Fibroblast of lung (primary cell): Measurements from ENCODE around the gene CCDC3. TPM values are rescaled to one million over a fixed set of nuclear protein-coding genes. Genes with fewer than 3 reads are reported as not detected.

Experiments
- DNase-seq, 2 donors: peaks; one replicate each; pipeline versions ENCODE4 v3.0.0 to v3.0.0-alpha.2; 2010; ENCODE audit warnings: low read depth in 2 of 2
- H2AFZ ChIP-seq: 2 replicates; pipeline ENCODE4 v1.5.1; 2012; ENCODE audit warnings: low read length, control low read depth, inconsistent platforms
- H3K27ac ChIP-seq: 2 replicates; pipeline ENCODE4 v1.5.1; 2011; ENCODE audit warnings: low read length, control low read depth; ENCODE audit not compliant: insufficient read depth
- H3K27me3 ChIP-seq: 2 replicates; pipeline ENCODE4 v1.5.1; 2011; ENCODE audit warnings: mild to moderate bottlenecking, low read length; ENCODE audit not compliant: control insufficient read depth, insufficient read depth
- H3K36me3 ChIP-seq: 2 replicates; pipeline ENCODE4 v1.5.1; 2011; ENCODE audit warnings: low read length; ENCODE audit not compliant: control insufficient read depth, insufficient read depth
- H3K4me1 ChIP-seq: 2 replicates; pipeline ENCODE4 v1.5.1; 2011; ENCODE audit warnings: low read length; ENCODE audit not compliant: control insufficient read depth, insufficient read depth; ENCODE audit errors: extremely low read depth
- H3K4me2 ChIP-seq: 2 replicates; pipeline ENCODE4 v1.5.1; 2011; ENCODE audit warnings: low read length, control low read depth; ENCODE audit not compliant: insufficient read depth; ENCODE audit errors: extremely low read depth
- H3K4me3 ChIP-seq, 4 experiments: fragments of 200-600 bp in 1 of 4; sonication (generic) in 1 of 4; replicated peaks in 1 of 4; 2 replicates each; pipeline ENCODE4 v1.5.1; 2011 to 2016; ENCODE audit warnings: low read length in 4 of 4, low read depth in 3 of 4, mild to moderate bottlenecking in 3 of 4, control low read depth in 2 of 4, inconsistent platforms in 1 of 4, mixed read lengths in 1 of 4; ENCODE audit not compliant: insufficient read depth in 1 of 4; ENCODE audit errors: control extremely low read depth in 1 of 4
- H3K79me2 ChIP-seq: 2 replicates; pipeline ENCODE4 v1.5.1; 2012; ENCODE audit warnings: mild to moderate bottlenecking, low read length, inconsistent platforms; ENCODE audit not compliant: control insufficient read depth, insufficient read depth
- H3K9ac ChIP-seq: 2 replicates; pipeline ENCODE4 v1.5.1; 2011; ENCODE audit warnings: mild to moderate bottlenecking, low read length, control low read depth; ENCODE audit not compliant: insufficient read depth
- H3K9me3 ChIP-seq: 2 replicates; pipeline ENCODE4 v1.5.1; 2012; ENCODE audit warnings: low read depth, low read length; ENCODE audit not compliant: control insufficient read depth, insufficient read depth
- H4K20me1 ChIP-seq: 2 replicates; pipeline ENCODE4 v1.5.1; 2011; ENCODE audit warnings: low read length; ENCODE audit not compliant: control insufficient read depth, insufficient read depth; ENCODE audit errors: extremely low read depth
- CTCF ChIP-seq, 2 donors: IDR thresholded peaks in 1 of 2; conservative IDR thresholded peaks in 1 of 2; 1 replicate in 1 of 2; 2 replicates in 1 of 2; pipeline ENCODE4 v1.5.1; 2011 to 2012; ENCODE audit warnings: low read length in 2 of 2, control low read depth in 1 of 2, inconsistent platforms in 1 of 2, low read depth in 1 of 2, mild to moderate bottlenecking in 1 of 2
- EZH2 ChIP-seq: IDR thresholded peaks from 2 replicates; pipeline ENCODE4 v1.5.1; 2012; ENCODE audit warnings: low read length, control low read depth, mild to moderate bottlenecking; ENCODE audit errors: missing control alignments
- polyA plus RNA-seq, 2 donors: library from polyadenylated mRNA; depleted of rRNA in 1 of 2; stranded (reverse) in 1 of 2; unstranded in 1 of 2; fragments of >200 nt; gene quantifications; 2 replicates each; pipeline ENCODE4 v1.2.1, GENCODE V29; 2011 to 2012; ENCODE audit warnings: missing spikeins in 1 of 2
- total RNA-seq: library from RNA; depleted of rRNA; stranded (reverse); fragments of >200 nt; gene quantifications from 2 replicates; pipeline ENCODE4 v1.2.1, GENCODE V29; 2014

CCDC3 gene
- total and polyA plus RNA-seq, 2 donors (not counting 1 experiment from before 2014, with no cell fraction given), result 0.33 to 0.65 TPM

- no peak for TF ChIP-seq EZH2
- no peak for TF ChIP-seq CTCF (conservative IDR thresholded peaks at IDR 0.05 in 1 of 2, IDR thresholded peaks at IDR 0.05 in 1 of 2; ENCODE audit: low read depth in 1 of 2, low read length in 2 of 2)
- Histone ChIP-seq H3K4me3 (no peak overlapping the region), H3K9ac (no peak overlapping the region), H3K27ac (no peak overlapping the region), H3K4me2 (no peak overlapping the region), H3K27me3 (no peaks in the 10 kb centered on the region), H2AFZ (no peak overlapping the region), H4K20me1 (no peaks in the 10 kb centered on the region), H3K9me3 (no peaks in the 10 kb centered on the region), H3K36me3 (no peaks in the 10 kb centered on the region), H3K4me1 (no peaks in the 10 kb centered on the region), H3K79me2 (no peaks in the 10 kb centered on the region)
- DNase-seq, result no peak
Measured at GRCh38 chr10:12898271-12898670, 103.2 kb downstream of the CCDC3 start.

- Histone ChIP-seq H2AFZ (no peak overlapping the region), H3K9ac (no peak overlapping the region), H3K27ac (no peak overlapping the region), H3K27me3 (no peaks in the 10 kb centered on the region), H4K20me1 (no peaks in the 10 kb centered on the region), H3K36me3 (no peaks in the 10 kb centered on the region), H3K4me1 (no peaks in the 10 kb centered on the region), H3K4me2 (no peak overlapping the region), H3K4me3 (no peak overlapping the region), H3K79me2 (no peaks in the 10 kb centered on the region), H3K9me3 (no peaks in the 10 kb centered on the region)
- DNase-seq, result no peak
- no peak for TF ChIP-seq EZH2
- no peak for TF ChIP-seq CTCF (conservative IDR thresholded peaks at IDR 0.05 in 1 of 2, IDR thresholded peaks at IDR 0.05 in 1 of 2; ENCODE audit: low read depth in 1 of 2, low read length in 2 of 2)
Measured at GRCh38 chr10:12897278-12897677, 104.2 kb downstream of the CCDC3 start.

DNA sequence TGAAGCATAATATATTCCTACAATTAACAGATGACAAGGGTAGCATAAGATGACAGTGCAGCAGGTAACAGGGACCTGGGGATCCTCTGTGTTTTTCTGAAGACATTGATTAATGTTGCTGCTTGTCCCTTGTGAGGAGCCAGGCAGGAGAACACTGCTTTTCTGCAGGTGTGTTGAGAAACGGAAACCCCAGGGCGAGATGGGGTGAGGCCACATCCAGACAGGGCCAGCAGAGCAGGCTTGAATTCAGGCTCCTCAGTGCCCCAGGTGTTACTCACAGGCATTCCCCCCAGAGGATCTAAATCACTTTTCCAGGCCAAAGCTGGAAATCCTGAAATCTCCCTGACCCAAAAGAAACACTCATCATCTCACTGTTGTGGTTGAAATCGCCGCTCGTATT, 105.3 kb downstream of the CCDC3 start:
- Histone ChIP-seq H4K20me1 (no peaks in the 10 kb centered on the region), H3K27ac (no peak overlapping the region), H3K4me2 (no peak overlapping the region), H3K9ac (no peak overlapping the region), H3K79me2 (no peaks in the 10 kb centered on the region), H3K4me3 (no peak overlapping the region), H3K27me3 (no peaks in the 10 kb centered on the region), H3K36me3 (no peaks in the 10 kb centered on the region), H3K4me1 (no peaks in the 10 kb centered on the region), H3K9me3 (no peaks in the 10 kb centered on the region), H2AFZ (no peak overlapping the region)
- TF ChIP-seq EZH2 (no peak), CTCF (conservative IDR thresholded peaks at IDR 0.05 in 1 of 2, IDR thresholded peaks at IDR 0.05 in 1 of 2; ENCODE audit: low read depth in 1 of 2, low read length in 2 of 2) (no peak)
- no peak for DNase-seq
